Measurements from ENCODE around the gene SENP7. TPM values are rescaled to one million over a fixed set of nuclear protein-coding genes. Genes with fewer than 3 reads are reported as not detected.
"Not testable (repeated sequence)": the region's sequence is repeated elsewhere in the genome, so short reads cannot be mapped to it uniquely, and the experiment has no call there.

The SENP7 gene
- total RNA-seq, 2 experiments from 2014 or later: 17.7 to 19.5 TPM

GRCh38 chr3:101556064-101556463 is 43.1 kb upstream of the SENP7 start:
- H3K9me2 ChIP-seq (ENCODE audit: insufficient read depth, low read length): no peaks in the 10 kb centered on the region
- no peaks in the 10 kb centered on the region for H3K79me2 ChIP-seq (ENCODE audit: insufficient read depth, low read depth, low read length)
- TF ChIP-seq EZH2phosphoT487 (IDR thresholded peaks at IDR 0.05; ENCODE audit: borderline replicate concordance, low read depth, low read length) (no peak), CTCF (conservative IDR thresholded peaks at IDR 0.05; ENCODE audit: low read length) (no peak)
- ChIA-PET CTCF (ENCODE audit: unreplicated experiment) (interaction anchor here (0.6 kb wide), 1 partner anchor 82 kb away, joined by 3 read pairs; no protein-coding TSS in a partner anchor), POLR2A (interaction anchor here (0.5 to 0.8 kb wide), 3 partner anchors 20 to 1641 kb away, joined by 3 read pairs; no protein-coding TSS in a partner anchor)
- H2AFZ ChIP-seq (ENCODE audit: low read length): no peak overlapping the region
- H3K36me3 ChIP-seq (ENCODE audit: insufficient read depth, low read length): no peaks in the 10 kb centered on the region
- no peak overlapping the region for H3K27ac ChIP-seq (ENCODE audit: low read depth, low read length, poor library complexity, severe bottlenecking)
- no peak for DNase-seq (ENCODE audit: low spot score)
- intact Hi-C loops (cut with micrococcal nuclease; ENCODE audit: unreplicated experiment): no loop called here
- no peaks in the 10 kb centered on the region for H3K4me1 ChIP-seq (ENCODE audit: insufficient read depth, low read length, poor library complexity, severe bottlenecking)
- H3K4me3 ChIP-seq (ENCODE audit: low read depth, low read length, poor library complexity, severe bottlenecking): no peak overlapping the region
- H4K20me1 ChIP-seq (ENCODE audit: insufficient read depth, low read length): no peaks in the 10 kb centered on the region
- BruUV-seq (replicated peaks): no TSS peak
- no peak overlapping the region for H3K4me2 ChIP-seq (ENCODE audit: low read length)
- no peaks in the 10 kb centered on the region for H3K9me3 ChIP-seq (ENCODE audit: low read length)

- H3K79me2 ChIP-seq (ENCODE audit: insufficient read depth, low read depth, low read length); H3K4me2 ChIP-seq (ENCODE audit: low read length); H3K4me3 ChIP-seq (ENCODE audit: low read depth, low read length, poor library complexity, severe bottlenecking); intact Hi-C loops (cut with micrococcal nuclease; ENCODE audit: unreplicated experiment); DNase-seq (ENCODE audit: low spot score); H3K9me2 ChIP-seq (ENCODE audit: insufficient read depth, low read length); H2AFZ ChIP-seq (ENCODE audit: low read length); CTCF ChIA-PET (ENCODE audit: unreplicated experiment); H4K20me1 ChIP-seq (ENCODE audit: insufficient read depth, low read length); BruUV-seq (replicated peaks); H3K36me3 ChIP-seq (ENCODE audit: insufficient read depth, low read length); H3K27ac ChIP-seq (ENCODE audit: low read depth, low read length, poor library complexity, severe bottlenecking); H3K4me1 ChIP-seq (ENCODE audit: insufficient read depth, low read length, poor library complexity, severe bottlenecking); H3K9me3 ChIP-seq (ENCODE audit: low read length): not testable (repeated sequence)
- POLR2A ChIA-PET: interaction anchor here (0.7 kb wide), 1 partner anchor 617 kb away, joined by 3 read pairs; no protein-coding TSS in a partner anchor
These were observed 40.4 kb upstream of the SENP7 start for GRCh38 chr3:101553381-101553780.

- BruUV-seq (replicated peaks); H4K20me1 ChIP-seq (ENCODE audit: insufficient read depth, low read length); H3K9me2 ChIP-seq (ENCODE audit: insufficient read depth, low read length); H3K79me2 ChIP-seq (ENCODE audit: insufficient read depth, low read depth, low read length); H3K4me3 ChIP-seq (ENCODE audit: low read depth, low read length, poor library complexity, severe bottlenecking); H2AFZ ChIP-seq (ENCODE audit: low read length); POLR2A ChIA-PET; intact Hi-C loops (cut with micrococcal nuclease; ENCODE audit: unreplicated experiment); CTCF ChIA-PET (ENCODE audit: unreplicated experiment); H3K27ac ChIP-seq (ENCODE audit: low read depth, low read length, poor library complexity, severe bottlenecking); H3K4me2 ChIP-seq (ENCODE audit: low read length); H3K9me3 ChIP-seq (ENCODE audit: low read length); DNase-seq (ENCODE audit: low spot score); H3K4me1 ChIP-seq (ENCODE audit: insufficient read depth, low read length, poor library complexity, severe bottlenecking); H3K36me3 ChIP-seq (ENCODE audit: insufficient read depth, low read length): not testable (repeated sequence)
These were observed 38.5 kb upstream of the SENP7 start for GRCh38 chr3:101551359-101552081.
